ENCODE results near the gene RINL.

Gene RINL

DNA sequence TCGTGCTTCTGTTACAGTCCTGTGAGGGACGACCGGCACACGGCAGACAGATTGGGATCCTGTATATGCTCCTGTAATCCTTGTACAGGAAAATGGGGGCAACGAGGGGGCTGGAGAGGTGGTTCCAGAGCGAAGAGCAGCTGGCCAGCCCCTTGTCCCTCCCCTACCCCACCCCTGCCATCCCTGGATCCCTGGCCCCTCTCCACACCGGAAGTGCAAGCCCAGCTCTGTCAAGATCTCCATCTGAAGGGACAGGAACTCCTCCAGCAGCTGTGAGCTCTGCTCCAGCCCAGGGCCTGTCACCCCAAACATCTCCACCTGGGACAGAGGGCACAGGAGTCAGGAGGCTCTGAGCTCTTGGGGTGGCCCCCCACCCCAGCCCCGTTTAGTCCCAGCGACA is 39.4 kb upstream of the RINL start:
- WGBS (ENCODE audit: extremely low coverage, insufficient coverage, insufficient read length) = no CpG with 5 or more reads among the region's 9 CpGs
- Histone ChIP-seq H3K4me1 (ENCODE audit: control insufficient read depth in 1 of 2, insufficient read depth in 2 of 2, low read length in 2 of 2) (no peaks in the 10 kb centered on the region), H2BK12ac (ENCODE audit: low read length) (no peak overlapping the region), H4K8ac (ENCODE audit: low read depth, low read length) (no peak overlapping the region), H3K9me3 (ENCODE audit: insufficient read depth, low read depth, low read length) (no peaks in the 10 kb centered on the region), H3K4me2 (ENCODE audit: low read length) (no peak overlapping the region), H3K27me3 (ENCODE audit: insufficient read depth, low read length) (no peaks in the 10 kb centered on the region), H3K14ac (ENCODE audit: low read length) (no peak overlapping the region), H3K9ac (ENCODE audit: low read length) (no peak overlapping the region), H4K91ac (ENCODE audit: low read depth, low read length) (no peak overlapping the region), H2BK5ac (ENCODE audit: low read depth, low read length, poor library complexity) (no peak overlapping the region), H3K23ac (ENCODE audit: low read length) (no peak overlapping the region), H3K4ac (ENCODE audit: low read depth, low read length) (no peak overlapping the region), H3K27ac (ENCODE audit: low read depth, low read length) (no peak overlapping the region), H3K79me1 (ENCODE audit: low read length) (no peaks in the 10 kb centered on the region), H2AFZ (ENCODE audit: insufficient read depth, low read length, poor library complexity) (no peak overlapping the region), H3K79me2 (ENCODE audit: control insufficient read depth, insufficient read depth, low read length, poor library complexity) (no peaks in the 10 kb centered on the region), H4K12ac (ENCODE audit: low read depth, low read length) (no peak overlapping the region), H3K18ac (ENCODE audit: low read length) (no peak overlapping the region), H2AK5ac (ENCODE audit: low read length) (no peak overlapping the region), H3K36me3 (ENCODE audit: control insufficient read depth in 1 of 2, insufficient read depth in 2 of 2, low read length in 2 of 2) (peaks cover 5 to 24% of the 10 kb centered on the region in 2 experiments), H3K4me3 (ENCODE audit: low read depth, low read length) (no peak overlapping the region), H2BK120ac (ENCODE audit: insufficient read depth, low read length, poor library complexity) (no peak overlapping the region)
- no peak for DNase-seq

DNA sequence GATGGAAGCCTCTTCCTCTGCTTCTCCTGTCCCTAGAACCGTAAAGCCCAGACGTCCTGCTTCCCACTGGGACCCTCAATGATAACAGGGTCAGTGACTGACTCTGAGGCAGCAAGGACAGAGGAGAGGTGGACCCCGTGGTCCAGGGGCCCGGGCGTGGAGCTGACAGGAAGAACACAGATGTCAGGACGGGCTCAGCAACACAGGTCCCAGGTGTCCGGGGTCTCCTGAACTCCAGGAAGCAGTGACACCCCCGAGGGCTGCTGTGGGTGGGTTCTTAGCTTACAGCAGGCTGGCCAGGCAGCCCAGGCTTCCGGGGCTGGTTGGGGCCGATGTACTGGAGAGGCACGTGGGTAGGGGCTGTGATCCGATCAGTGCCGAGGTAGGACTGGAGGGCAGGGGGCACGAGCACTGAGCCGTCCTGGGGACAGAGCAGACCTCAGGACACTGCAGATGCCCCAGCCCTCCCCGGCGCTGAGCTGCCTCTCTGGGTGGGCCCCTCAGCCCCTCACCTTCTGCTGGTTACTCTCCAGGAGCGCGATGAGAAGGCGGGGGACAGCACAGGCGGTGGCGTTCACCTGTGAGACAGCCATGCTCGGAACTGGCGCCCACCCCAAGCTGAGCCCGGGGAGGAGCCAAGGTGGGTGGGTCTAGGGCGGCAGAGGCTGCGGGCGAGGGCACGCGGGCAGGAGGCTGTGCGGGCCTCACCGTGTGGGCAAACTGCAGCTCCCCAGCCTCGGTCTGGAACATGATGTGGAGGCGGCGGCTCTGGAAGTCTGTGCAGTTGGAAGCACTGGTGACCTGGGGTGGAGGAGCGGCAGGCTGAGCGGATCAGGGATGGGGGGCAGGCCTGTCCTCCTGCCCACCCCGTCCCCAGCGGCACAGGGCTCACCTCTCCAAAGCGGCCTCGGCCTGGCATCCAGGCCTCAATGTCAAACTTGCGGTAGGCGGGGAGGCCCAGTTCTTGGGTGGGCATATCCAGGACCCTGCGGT is 37.5 kb upstream of the RINL start:
- Histone ChIP-seq H4K12ac (ENCODE audit: low read depth, low read length) (no peak overlapping the region), H2BK5ac (ENCODE audit: low read depth, low read length, poor library complexity) (no peak overlapping the region), H3K79me1 (ENCODE audit: low read length) (no peaks in the 10 kb centered on the region), H3K4me3 (ENCODE audit: low read depth, low read length) (no peak overlapping the region), H3K36me3 (ENCODE audit: control insufficient read depth in 1 of 2, insufficient read depth in 2 of 2, low read length in 2 of 2) (peaks cover 0 to 13% of the 10 kb centered on the region in 2 experiments), H3K79me2 (ENCODE audit: control insufficient read depth, insufficient read depth, low read length, poor library complexity) (no peaks in the 10 kb centered on the region), H3K9me3 (ENCODE audit: insufficient read depth, low read depth, low read length) (no peaks in the 10 kb centered on the region), H2BK120ac (ENCODE audit: insufficient read depth, low read length, poor library complexity) (no peak overlapping the region), H3K4me2 (ENCODE audit: low read length) (no peak overlapping the region), H2BK12ac (ENCODE audit: low read length) (no peak overlapping the region), H3K18ac (ENCODE audit: low read length) (no peak overlapping the region), H3K14ac (ENCODE audit: low read length) (no peak overlapping the region), H2AK5ac (ENCODE audit: low read length) (no peak overlapping the region), H3K4ac (ENCODE audit: low read depth, low read length) (no peak overlapping the region), H3K4me1 (ENCODE audit: control insufficient read depth in 1 of 2, insufficient read depth in 2 of 2, low read length in 2 of 2) (no peaks in the 10 kb centered on the region), H3K27me3 (ENCODE audit: insufficient read depth, low read length) (no peaks in the 10 kb centered on the region), H3K9ac (ENCODE audit: low read length) (no peak overlapping the region), H3K27ac (ENCODE audit: low read depth, low read length) (no peak overlapping the region), H4K8ac (ENCODE audit: low read depth, low read length) (no peak overlapping the region), H3K23ac (ENCODE audit: low read length) (no peak overlapping the region), H4K91ac (ENCODE audit: low read depth, low read length) (no peak overlapping the region), H2AFZ (ENCODE audit: insufficient read depth, low read length, poor library complexity) (no peak overlapping the region)
- WGBS (ENCODE audit: extremely low coverage, insufficient coverage, insufficient read length) = no CpG with 5 or more reads among the region's 44 CpGs
- DNase-seq = no peak

DNA sequence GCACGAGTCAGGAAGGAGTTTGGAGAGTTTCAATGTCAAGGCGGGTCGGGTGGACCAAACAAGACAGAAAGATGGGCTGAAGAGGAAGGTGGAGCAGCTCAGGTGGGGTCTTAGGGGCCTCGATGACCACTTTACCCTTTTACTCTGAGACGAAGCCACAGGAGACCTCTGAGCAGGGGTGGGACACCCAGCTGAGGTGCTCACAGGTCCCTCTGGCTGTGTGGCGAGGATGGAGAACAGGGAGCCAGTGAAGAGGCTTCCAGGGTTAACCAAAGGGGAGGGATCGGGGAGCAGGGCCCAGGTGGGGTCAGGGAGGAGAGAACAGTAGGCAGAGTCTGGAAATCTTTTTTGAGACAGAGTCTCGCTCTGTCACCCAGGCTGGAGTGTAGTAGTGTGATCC is 35.9 kb upstream of the RINL start:
- DNase-seq = no peak
- no CpG with 5 or more reads among the region's 8 CpGs for WGBS (ENCODE audit: extremely low coverage, insufficient coverage, insufficient read length)
- H3K9me3 ChIP-seq (ENCODE audit: insufficient read depth, low read depth, low read length) = peaks cover 2% of the 10 kb centered on the region

DNA sequence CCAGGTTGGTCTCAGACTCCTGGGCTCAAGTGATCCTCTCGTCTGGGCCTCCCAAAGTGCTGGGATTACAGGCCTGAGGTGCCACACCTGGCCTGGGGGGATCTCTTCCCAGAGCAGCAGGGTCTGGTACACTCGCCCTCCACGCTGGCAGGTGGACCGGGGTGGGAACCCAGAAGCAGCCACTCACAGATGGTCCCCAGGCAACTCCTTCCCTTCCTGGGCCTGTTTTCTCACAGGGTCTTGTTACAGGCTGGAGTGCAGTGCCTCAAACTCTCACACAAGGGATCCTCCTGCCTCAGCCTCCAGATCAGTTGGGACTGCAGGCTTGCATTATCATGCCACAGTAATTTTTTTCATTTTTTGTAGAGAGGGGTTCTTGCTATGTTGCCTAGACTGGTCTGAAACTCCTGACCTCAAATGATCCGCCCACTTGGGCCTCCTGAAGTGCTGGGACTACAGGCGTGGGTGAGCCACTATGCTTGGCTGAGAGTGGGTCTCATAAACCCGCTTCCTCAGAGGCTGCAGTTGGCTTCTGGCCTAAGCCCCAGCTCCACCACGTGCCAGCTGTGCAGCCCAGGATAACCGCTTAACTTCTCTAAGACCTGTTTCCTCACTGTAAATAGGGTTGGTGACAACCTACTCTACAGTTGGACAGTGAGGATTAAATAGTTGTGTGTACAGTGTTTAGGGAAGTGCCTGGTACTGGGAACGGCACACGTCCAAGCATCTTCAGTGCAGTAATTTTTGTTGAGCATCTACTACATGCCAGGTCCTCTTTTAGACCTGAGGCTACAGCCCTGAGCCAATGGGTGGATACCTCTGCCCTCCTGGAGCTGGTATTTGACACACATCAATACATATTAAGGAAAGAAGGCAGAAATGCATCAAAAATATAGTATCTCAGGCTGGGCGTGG is 34.8 kb upstream of the RINL start:
- Histone ChIP-seq H3K4ac (ENCODE audit: low read depth, low read length) (no peak overlapping the region), H3K27ac (ENCODE audit: low read depth, low read length) (no peak overlapping the region), H3K36me3 (ENCODE audit: control insufficient read depth in 1 of 2, insufficient read depth in 2 of 2, low read length in 2 of 2) (peaks cover 5 to 9% of the 10 kb centered on the region in 2 experiments), H3K14ac (ENCODE audit: low read length) (no peak overlapping the region), H2BK120ac (ENCODE audit: insufficient read depth, low read length, poor library complexity) (no peak overlapping the region), H4K8ac (ENCODE audit: low read depth, low read length) (no peak overlapping the region), H3K79me2 (ENCODE audit: control insufficient read depth, insufficient read depth, low read length, poor library complexity) (no peaks in the 10 kb centered on the region), H2AK5ac (ENCODE audit: low read length) (no peak overlapping the region), H3K4me2 (ENCODE audit: low read length) (no peak overlapping the region), H3K18ac (ENCODE audit: low read length) (no peak overlapping the region), H3K79me1 (ENCODE audit: low read length) (no peaks in the 10 kb centered on the region), H3K4me3 (ENCODE audit: low read depth, low read length) (no peak overlapping the region), H2AFZ (ENCODE audit: insufficient read depth, low read length, poor library complexity) (no peak overlapping the region), H3K9me3 (ENCODE audit: insufficient read depth, low read depth, low read length) (peaks cover 4% of the 10 kb centered on the region), H2BK5ac (ENCODE audit: low read depth, low read length, poor library complexity) (no peak overlapping the region), H3K4me1 (ENCODE audit: control insufficient read depth in 1 of 2, insufficient read depth in 2 of 2, low read length in 2 of 2) (no peaks in the 10 kb centered on the region), H4K12ac (ENCODE audit: low read depth, low read length) (no peak overlapping the region), H3K27me3 (ENCODE audit: insufficient read depth, low read length) (no peaks in the 10 kb centered on the region), H3K23ac (ENCODE audit: low read length) (no peak overlapping the region), H2BK12ac (ENCODE audit: low read length) (no peak overlapping the region), H3K9ac (ENCODE audit: low read length) (no peak overlapping the region), H4K91ac (ENCODE audit: low read depth, low read length) (no peak overlapping the region)
- no CpG with 5 or more reads among the region's 12 CpGs for WGBS (ENCODE audit: extremely low coverage, insufficient coverage, insufficient read length)
- DNase-seq = no peak

More for the DNA sequence above, 35.9 kb upstream of the RINL start:
- no peak overlapping the region for H3K4me2 ChIP-seq (ENCODE audit: low read length)
- no peaks in the 10 kb centered on the region for H3K79me1 ChIP-seq (ENCODE audit: low read length)
- no peak overlapping the region for H3K4ac ChIP-seq (ENCODE audit: low read depth, low read length)
- H2AK5ac ChIP-seq (ENCODE audit: low read length) = no peak overlapping the region
- H2BK120ac ChIP-seq (ENCODE audit: insufficient read depth, low read length, poor library complexity) = no peak overlapping the region
- H3K4me1 ChIP-seq (ENCODE audit: control insufficient read depth in 1 of 2, insufficient read depth in 2 of 2, low read length in 2 of 2) = no peaks in the 10 kb centered on the region
- H2AFZ ChIP-seq (ENCODE audit: insufficient read depth, low read length, poor library complexity) = no peak overlapping the region
- H3K23ac ChIP-seq (ENCODE audit: low read length) = no peak overlapping the region
- no peak overlapping the region for H3K18ac ChIP-seq (ENCODE audit: low read length)
- H3K79me2 ChIP-seq (ENCODE audit: control insufficient read depth, insufficient read depth, low read length, poor library complexity) = no peaks in the 10 kb centered on the region
- H3K4me3 ChIP-seq (ENCODE audit: low read depth, low read length) = no peak overlapping the region
- no peak overlapping the region for H2BK5ac ChIP-seq (ENCODE audit: low read depth, low read length, poor library complexity)
- peaks cover 3 to 12% of the 10 kb centered on the region in 2 experiments for H3K36me3 ChIP-seq (ENCODE audit: control insufficient read depth in 1 of 2, insufficient read depth in 2 of 2, low read length in 2 of 2)
- H4K8ac ChIP-seq (ENCODE audit: low read depth, low read length) = no peak overlapping the region
- H2BK12ac ChIP-seq (ENCODE audit: low read length) = no peak overlapping the region
- no peak overlapping the region for H3K27ac ChIP-seq (ENCODE audit: low read depth, low read length)
- H4K91ac ChIP-seq (ENCODE audit: low read depth, low read length) = no peak overlapping the region
- no peak overlapping the region for H4K12ac ChIP-seq (ENCODE audit: low read depth, low read length)
- no peak overlapping the region for H3K9ac ChIP-seq (ENCODE audit: low read length)
- H3K14ac ChIP-seq (ENCODE audit: low read length) = no peak overlapping the region
- H3K27me3 ChIP-seq (ENCODE audit: insufficient read depth, low read length) = no peaks in the 10 kb centered on the region
